Activated T-cell treated with anti-CD3 and anti-CD28 coated beads, Interleukin-2, amount 50 U/mL, for 72 hours (primary cell): ENCODE results near the gene PAK5. TPM values are rescaled to one million over a fixed set of nuclear protein-coding genes. Genes with fewer than 3 reads are reported as not detected.

ENCODE experiments used
- ATAC-seq, 2 donors: fragments of 150-1000 bp; cut with Tn5 transposase; replicated peaks in 1 of 2; 2 replicates each; pipeline ENCODE4 v1.10.0; 2021; ENCODE audit warnings: moderate library complexity in 2 of 2, mild to moderate bottlenecking in 1 of 2
- DNase-seq, 2 donors: peaks; one replicate each; pipeline ENCODE4 v3.0.0; 2021 to 2022; ENCODE audit warnings: mixed read lengths in 1 of 2
- H3K27ac Mint-ChIP-seq: one replicate; pipeline ENCODE4 v1.8.0; 2022; ENCODE audit warnings: mild to moderate bottlenecking, moderate library complexity, mixed read lengths
- H3K27me3 Mint-ChIP-seq: one replicate; pipeline ENCODE4 v1.8.0; 2022; ENCODE audit warnings: low read depth, mixed read lengths
- H3K36me3 Mint-ChIP-seq, 2 donors: one replicate each; pipeline ENCODE4 v1.8.0; 2022; ENCODE audit warnings: mixed read lengths in 2 of 2, mild to moderate bottlenecking in 1 of 2; ENCODE audit not compliant: insufficient read depth in 2 of 2
- H3K4me1 Mint-ChIP-seq: one replicate; pipeline ENCODE4 v1.8.0; 2022; ENCODE audit warnings: low read depth, mixed read lengths
- H3K4me3 Mint-ChIP-seq, 2 donors: one replicate each; pipeline ENCODE4 v1.8.0; 2022; ENCODE audit warnings: mild to moderate bottlenecking in 2 of 2, mixed read lengths in 2 of 2, moderate library complexity in 2 of 2
- H3K9me3 Mint-ChIP-seq, 2 donors: one replicate each; pipeline ENCODE4 v1.8.0; 2022; ENCODE audit warnings: mixed read lengths in 2 of 2
- total RNA-seq, 2 donors: library from RNA; stranded (reverse); gene quantifications; one replicate each; pipeline ENCODE4 v1.2.3, GENCODE V29; 2022

Gene PAK5
- total RNA-seq, 2 donors from 2014 or later: not detected

GRCh38 chr20:9759392-9759791 lies 79.5 kb downstream of the PAK5 start:
- Mint-ChIP-seq H3K27ac (no peak overlapping the region), H3K4me1 (no peaks in the 10 kb centered on the region), H3K9me3 (peaks cover 2 to 4% of the 10 kb centered on the region in 2 donors), H3K36me3 (no peaks in the 10 kb centered on the region), H3K27me3 (no peaks in the 10 kb centered on the region), H3K4me3 (no peak overlapping the region)
- DNase-seq: no peak
- no peak for ATAC-seq

GRCh38 chr20:9758752-9759151 lies 80.1 kb downstream of the PAK5 start:
- H3K4me1 Mint-ChIP-seq: no peaks in the 10 kb centered on the region
- H3K9me3 Mint-ChIP-seq: peaks cover 2 to 4% of the 10 kb centered on the region in 2 donors
- no peak overlapping the region for H3K4me3 Mint-ChIP-seq
- ATAC-seq (no peak), DNase-seq (no peak)
- no peaks in the 10 kb centered on the region for H3K36me3 Mint-ChIP-seq
- no peaks in the 10 kb centered on the region for H3K27me3 Mint-ChIP-seq
- no peak overlapping the region for H3K27ac Mint-ChIP-seq

- no peak for ATAC-seq
- peaks cover 4 to 7% of the 10 kb centered on the region in 2 donors for H3K9me3 Mint-ChIP-seq
- H3K36me3 Mint-ChIP-seq: no peaks in the 10 kb centered on the region
- DNase-seq: no peak
- H3K4me1 Mint-ChIP-seq: no peaks in the 10 kb centered on the region
- H3K4me3 Mint-ChIP-seq: no peak overlapping the region
- H3K27ac Mint-ChIP-seq: no peak overlapping the region
- no peaks in the 10 kb centered on the region for H3K27me3 Mint-ChIP-seq
Measured at GRCh38 chr20:9756660-9757059, 82.2 kb downstream of the PAK5 start.

- Mint-ChIP-seq H3K36me3 (no peaks in the 10 kb centered on the region), H3K27me3 (no peaks in the 10 kb centered on the region), H3K9me3 (peaks cover 4 to 6% of the 10 kb centered on the region in 2 donors), H3K27ac (no peak overlapping the region), H3K4me3 (no peak overlapping the region), H3K4me1 (no peaks in the 10 kb centered on the region)
- ATAC-seq (no peak), DNase-seq (no peak)
Measured at GRCh38 chr20:9755301-9755700, 83.6 kb downstream of the PAK5 start.

- Mint-ChIP-seq H3K4me1 (no peaks in the 10 kb centered on the region), H3K9me3 (peaks cover 7 to 15% of the 10 kb centered on the region in 2 donors), H3K36me3 (no peaks in the 10 kb centered on the region), H3K27ac (no peak overlapping the region), H3K27me3 (no peaks in the 10 kb centered on the region), H3K4me3 (no peak overlapping the region)
- ATAC-seq: no peak
- no peak for DNase-seq
Measured at GRCh38 chr20:9744551-9744950, 94.3 kb downstream of the PAK5 start.

GRCh38 chr20:9743871-9744270 lies 95.0 kb downstream of the PAK5 start:
- H3K36me3 Mint-ChIP-seq: no peaks in the 10 kb centered on the region
- ATAC-seq (no peak), DNase-seq (no peak)
- no peak overlapping the region for H3K4me3 Mint-ChIP-seq
- H3K4me1 Mint-ChIP-seq: no peaks in the 10 kb centered on the region
- H3K27ac Mint-ChIP-seq: no peak overlapping the region
- no peaks in the 10 kb centered on the region for H3K27me3 Mint-ChIP-seq
- H3K9me3 Mint-ChIP-seq: peaks cover 7 to 15% of the 10 kb centered on the region in 2 donors

- Mint-ChIP-seq H3K9me3 (peaks cover 7 to 15% of the 10 kb centered on the region in 2 donors), H3K27me3 (no peaks in the 10 kb centered on the region), H3K36me3 (no peaks in the 10 kb centered on the region), H3K27ac (no peak overlapping the region), H3K4me3 (no peak overlapping the region), H3K4me1 (no peaks in the 10 kb centered on the region)
- no peak for ATAC-seq
- DNase-seq: no peak
Measured at GRCh38 chr20:9742821-9743220, 96.1 kb downstream of the PAK5 start.

- Mint-ChIP-seq H3K4me3 (no peak overlapping the region), H3K9me3 (peaks cover 7 to 15% of the 10 kb centered on the region in 2 donors), H3K27me3 (no peaks in the 10 kb centered on the region), H3K36me3 (no peaks in the 10 kb centered on the region), H3K4me1 (no peaks in the 10 kb centered on the region), H3K27ac (no peak overlapping the region)
- DNase-seq (no peak), ATAC-seq (no peak)
Measured at GRCh38 chr20:9741996-9742395, 96.9 kb downstream of the PAK5 start.

- Mint-ChIP-seq H3K4me3 (no peak overlapping the region), H3K36me3 (no peaks in the 10 kb centered on the region), H3K27ac (no peak overlapping the region), H3K4me1 (no peaks in the 10 kb centered on the region), H3K27me3 (no peaks in the 10 kb centered on the region), H3K9me3 (peaks cover 4 to 9% of the 10 kb centered on the region in 2 donors)
- no peak for DNase-seq
- no peak for ATAC-seq
Measured at GRCh38 chr20:9740486-9740885, 98.4 kb downstream of the PAK5 start.

- DNase-seq (no peak), ATAC-seq (no peak)
- Mint-ChIP-seq H3K9me3 (peaks cover 4 to 9% of the 10 kb centered on the region in 2 donors), H3K27ac (no peak overlapping the region), H3K36me3 (no peaks in the 10 kb centered on the region), H3K4me3 (no peak overlapping the region), H3K27me3 (no peaks in the 10 kb centered on the region), H3K4me1 (no peaks in the 10 kb centered on the region)
Measured at GRCh38 chr20:9739991-9740390, 98.9 kb downstream of the PAK5 start.

GRCh38 chr20:9736373-9736772 lies 102.5 kb downstream of the PAK5 start:
- Mint-ChIP-seq H3K27ac (no peak overlapping the region), H3K9me3 (peaks cover 4 to 7% of the 10 kb centered on the region in 2 donors), H3K4me3 (no peak overlapping the region), H3K4me1 (no peaks in the 10 kb centered on the region), H3K36me3 (no peaks in the 10 kb centered on the region), H3K27me3 (no peaks in the 10 kb centered on the region)
- DNase-seq: no peak
- ATAC-seq: no peak

- Mint-ChIP-seq H3K36me3 (no peaks in the 10 kb centered on the region), H3K4me1 (no peaks in the 10 kb centered on the region), H3K9me3 (no peaks in the 10 kb centered on the region), H3K27me3 (no peaks in the 10 kb centered on the region), H3K4me3 (no peak overlapping the region), H3K27ac (no peak overlapping the region)
- no peak for ATAC-seq
- no peak for DNase-seq
Measured at GRCh38 chr20:9723501-9724202, 115.2 kb downstream of the PAK5 start.

- Mint-ChIP-seq H3K27me3 (no peaks in the 10 kb centered on the region), H3K4me3 (no peak overlapping the region), H3K27ac (no peak overlapping the region), H3K9me3 (peaks cover 0 to 4% of the 10 kb centered on the region in 2 donors), H3K4me1 (no peaks in the 10 kb centered on the region), H3K36me3 (no peaks in the 10 kb centered on the region)
- no peak for ATAC-seq
- no peak for DNase-seq
Measured at GRCh38 chr20:9711872-9712271, 127.0 kb downstream of the PAK5 start.

- Mint-ChIP-seq H3K27me3 (no peaks in the 10 kb centered on the region), H3K36me3 (no peaks in the 10 kb centered on the region), H3K9me3 (peaks cover 0 to 4% of the 10 kb centered on the region in 2 donors), H3K4me1 (no peaks in the 10 kb centered on the region), H3K27ac (no peak overlapping the region), H3K4me3 (no peak overlapping the region)
- ATAC-seq (no peak), DNase-seq (no peak)
Measured at GRCh38 chr20:9710685-9711084, 128.2 kb downstream of the PAK5 start.
